Measurements from ENCODE around the gene SH3RF1. TPM values are rescaled to one million over a fixed set of nuclear protein-coding genes. Genes with fewer than 3 reads are reported as not detected.

SH3RF1 gene
- total and polyA plus RNA-seq, 8 donors, result 4.0 to 30.6 (median 12.7) TPM

GRCh38 chr4:169256856-169257761 is 13.6 kb downstream of the SH3RF1 start:
- no peaks in the 10 kb centered on the region for H3K27me3 ChIP-seq
- TF ChIP-seq CTCF (IDR thresholded peaks at IDR 0.05), result no peak
- FAIRE-seq (no peak), DNase-seq (no peak), ATAC-seq (no peak)
- intact Hi-C loops (cut with DNase I), result no loop called here
- H3K27ac ChIP-seq, result no peak overlapping the region
- WGBS, 2 donors, result 55% methylated on average over 4 of the region's 4 CpGs
- no peaks in the 10 kb centered on the region for H3K36me3 ChIP-seq
- no peaks in the 10 kb centered on the region for H3K9me3 ChIP-seq
- H3K4me1 ChIP-seq, result peaks cover 25 to 62% (median 46%) of the 10 kb centered on the region in 3 donors
- H3K4me3 ChIP-seq, result no peak overlapping the region

GRCh38 chr4:169256101-169256612 is 14.6 kb downstream of the SH3RF1 start:
- intact Hi-C loops (cut with DNase I), result no loop called here
- no peaks in the 10 kb centered on the region for H3K27me3 ChIP-seq
- FAIRE-seq (no peak), DNase-seq (no peak), ATAC-seq (no peak)
- no peak overlapping the region for H3K4me3 ChIP-seq
- no peak overlapping the region for H3K27ac ChIP-seq
- H3K9me3 ChIP-seq, result no peaks in the 10 kb centered on the region
- TF ChIP-seq CTCF (IDR thresholded peaks at IDR 0.05), result no peak
- H3K36me3 ChIP-seq, result no peaks in the 10 kb centered on the region
- 83 to 95% methylated on average over 3 of the region's 3 CpGs for WGBS, 2 donors
- peaks cover 34 to 65% (median 54%) of the 10 kb centered on the region in 3 donors for H3K4me1 ChIP-seq

GRCh38 chr4:169254546-169254983 is 16.2 kb downstream of the SH3RF1 start:
- Histone ChIP-seq H3K27me3 (no peaks in the 10 kb centered on the region), H3K9me3 (no peaks in the 10 kb centered on the region), H3K36me3 (no peaks in the 10 kb centered on the region), H3K27ac (peak overlapping the region in 1 of 4 donors; percentile 79), H3K4me3 (no peak overlapping the region), H3K4me1 (peaks cover 43 to 80% (median 69%) of the 10 kb centered on the region in 3 donors)
- intact Hi-C loops (cut with DNase I), result no loop called here
- WGBS, 2 donors, result 22 to 23% methylated on average over 5 of the region's 5 CpGs
- TF ChIP-seq CTCF (IDR thresholded peaks at IDR 0.05), result no peak
- DNase-seq, result peak in 1 of 6 donors; percentile 37
- peak in 3 of 4 donors; percentile 12 to 24 (median 16) for ATAC-seq
- no peak for FAIRE-seq

GRCh38 chr4:169253904-169254303 is 16.9 kb downstream of the SH3RF1 start:
- intact Hi-C loops (cut with DNase I), result no loop called here
- ATAC-seq (no peak), DNase-seq (no peak), FAIRE-seq (no peak)
- no peak overlapping the region for H3K4me3 ChIP-seq
- WGBS, 2 donors, result 3 to 4% methylated on average over 1 of the region's 1 CpG
- H3K27ac ChIP-seq, result peak overlapping the region in 2 of 4 donors; percentile 79 to 89
- no peaks in the 10 kb centered on the region for H3K36me3 ChIP-seq
- no peaks in the 10 kb centered on the region for H3K27me3 ChIP-seq
- H3K9me3 ChIP-seq, result no peaks in the 10 kb centered on the region
- peaks cover 46 to 85% (median 74%) of the 10 kb centered on the region in 3 donors for H3K4me1 ChIP-seq
- no peak for TF ChIP-seq CTCF (IDR thresholded peaks at IDR 0.05)

Data from pancreas (tissue), 10 donors.